Measurements from ENCODE around the gene USP43.

USP43 gene

DNA sequence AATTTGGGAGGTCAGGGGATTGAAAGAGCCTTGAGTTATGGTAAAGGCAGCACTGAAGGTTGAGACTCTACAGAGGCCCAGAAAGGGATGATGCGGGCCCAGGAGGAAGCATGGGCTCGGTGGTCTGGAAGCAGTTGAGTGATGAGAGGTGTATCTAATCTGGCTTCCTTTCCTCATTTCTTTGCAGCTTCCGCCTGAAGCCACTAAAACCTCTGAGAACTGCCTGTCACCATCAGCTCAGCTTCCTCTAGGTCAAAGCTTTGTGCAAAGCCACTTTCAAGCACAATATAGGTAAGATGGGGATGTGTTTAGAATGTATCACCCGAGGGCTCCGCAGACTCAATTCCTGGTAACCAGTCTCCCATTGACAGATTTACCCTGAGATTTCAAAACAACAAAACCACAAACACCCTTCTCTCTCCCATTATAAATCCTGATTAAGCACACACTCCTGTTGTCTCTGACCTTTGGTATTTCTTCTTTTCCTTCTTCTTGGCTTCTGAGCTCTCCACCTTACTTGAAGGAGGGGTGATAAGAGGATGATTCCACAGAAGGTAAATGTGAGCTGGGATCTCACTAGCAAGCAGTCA lies 21.2 kb downstream of the USP43 start:
- no peak for FAIRE-seq

- no peak for FAIRE-seq
Measured at GRCh38 chr17:9668517-9668916, 23.2 kb downstream of the USP43 start.

- FAIRE-seq: no peak
Measured at GRCh38 chr17:9669551-9670008, 24.3 kb downstream of the USP43 start.

DNA sequence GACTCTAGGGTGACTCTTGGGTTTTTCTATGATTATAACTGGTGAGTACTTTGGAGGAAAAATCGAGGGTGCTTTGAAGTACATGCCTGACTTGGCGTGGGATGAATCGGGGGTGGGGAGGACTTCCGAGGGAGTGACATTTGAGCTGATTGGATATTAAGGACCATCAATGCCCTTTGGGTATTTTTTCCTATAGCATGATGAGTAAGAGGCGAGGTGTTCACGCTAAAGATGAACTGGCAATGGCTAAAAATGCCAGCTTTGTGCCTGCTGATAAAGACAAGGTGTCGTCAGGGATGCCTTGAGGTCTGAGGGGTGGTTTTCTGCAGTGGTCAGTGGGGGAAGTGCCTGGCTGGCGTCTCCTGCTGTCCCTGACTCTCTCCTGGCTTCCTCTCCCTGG lies 25.3 kb downstream of the USP43 start:
- no peak for FAIRE-seq

GRCh38 chr17:9671559-9671958 lies 26.2 kb downstream of the USP43 start:
- FAIRE-seq: no peak

DNA sequence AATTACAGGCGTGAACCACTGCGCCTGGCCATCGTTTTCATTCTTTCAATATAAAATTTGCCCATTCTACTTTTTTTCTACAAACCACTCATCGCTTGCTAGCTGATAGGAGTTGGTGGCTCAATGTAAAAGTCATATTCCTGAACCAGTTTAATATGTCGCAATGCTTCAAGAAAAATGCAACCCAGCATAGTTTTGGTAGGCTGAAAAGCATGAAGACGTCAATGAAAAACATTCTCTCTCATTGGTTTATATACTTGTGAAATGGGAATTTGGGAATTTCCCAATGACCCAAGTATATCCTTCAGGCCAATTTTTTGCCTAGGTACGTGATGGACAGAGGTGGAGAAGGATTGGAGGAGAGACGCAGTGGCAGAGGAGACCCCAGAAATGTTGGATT lies 26.9 kb downstream of the USP43 start:
- FAIRE-seq: no peak

- FAIRE-seq: no peak
Measured at GRCh38 chr17:9672691-9673090, 27.4 kb downstream of the USP43 start.

DNA sequence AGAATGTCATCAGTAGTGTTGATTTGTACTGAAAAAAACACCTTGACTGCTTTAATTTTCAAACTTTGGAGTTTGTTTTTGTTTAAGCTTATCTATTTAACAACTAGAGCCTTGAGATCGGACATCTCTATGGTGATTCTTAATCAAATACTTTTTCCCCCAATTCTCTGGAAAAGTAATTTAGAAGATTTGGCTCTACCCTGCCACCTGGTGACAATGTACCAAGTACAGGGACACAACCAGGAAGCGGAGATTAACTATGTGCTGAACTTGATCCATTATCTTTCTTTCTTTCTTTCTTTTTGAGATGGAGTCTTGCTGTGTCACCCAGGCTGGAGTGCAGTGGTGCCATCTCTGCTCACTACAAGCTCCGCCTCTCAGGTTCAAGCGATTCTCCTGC lies 30.8 kb downstream of the USP43 start:
- FAIRE-seq: no peak

- FAIRE-seq: no peak
Measured at GRCh38 chr17:9676820-9677310, 31.5 kb downstream of the USP43 start.

DNA sequence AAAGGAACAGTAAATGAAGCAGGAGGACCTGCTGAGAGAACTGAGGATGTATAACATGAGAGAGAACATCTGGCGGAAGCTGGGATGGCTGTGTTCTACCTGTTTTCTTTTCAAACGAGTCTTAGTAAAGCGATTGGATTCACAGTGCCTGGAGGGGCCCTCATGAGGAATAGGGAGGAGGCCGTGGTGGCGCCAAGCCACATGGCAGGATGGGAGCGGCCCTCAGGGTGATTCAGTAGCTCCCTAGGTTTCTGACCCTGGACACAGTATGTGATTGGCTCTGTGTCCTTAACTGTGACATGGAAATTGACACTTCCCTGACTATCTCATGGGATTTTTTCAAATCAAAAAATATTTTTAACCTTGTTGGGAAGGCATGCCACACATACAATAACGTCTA lies 32.1 kb downstream of the USP43 start:
- no peak for FAIRE-seq

DNA sequence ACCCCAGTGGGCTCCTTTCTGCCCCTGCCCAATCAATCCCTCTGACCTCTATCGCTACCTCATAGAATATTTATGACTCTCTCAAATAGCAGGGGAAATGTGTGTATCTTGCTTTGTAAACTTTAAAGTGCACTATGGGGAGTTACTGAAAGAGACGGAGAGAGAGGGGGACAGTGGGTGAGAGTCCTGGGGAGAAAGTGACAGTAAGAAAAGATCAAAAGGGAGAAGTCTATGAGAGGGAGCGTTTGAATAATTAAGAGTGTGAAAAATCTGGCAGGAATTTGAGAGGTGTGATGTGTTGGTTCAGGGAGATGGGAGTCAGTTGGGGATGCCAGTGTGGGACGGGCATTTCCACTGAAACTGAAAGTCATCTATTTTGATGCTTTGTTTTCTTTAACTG lies 32.6 kb downstream of the USP43 start:
- no peak for FAIRE-seq

DNA sequence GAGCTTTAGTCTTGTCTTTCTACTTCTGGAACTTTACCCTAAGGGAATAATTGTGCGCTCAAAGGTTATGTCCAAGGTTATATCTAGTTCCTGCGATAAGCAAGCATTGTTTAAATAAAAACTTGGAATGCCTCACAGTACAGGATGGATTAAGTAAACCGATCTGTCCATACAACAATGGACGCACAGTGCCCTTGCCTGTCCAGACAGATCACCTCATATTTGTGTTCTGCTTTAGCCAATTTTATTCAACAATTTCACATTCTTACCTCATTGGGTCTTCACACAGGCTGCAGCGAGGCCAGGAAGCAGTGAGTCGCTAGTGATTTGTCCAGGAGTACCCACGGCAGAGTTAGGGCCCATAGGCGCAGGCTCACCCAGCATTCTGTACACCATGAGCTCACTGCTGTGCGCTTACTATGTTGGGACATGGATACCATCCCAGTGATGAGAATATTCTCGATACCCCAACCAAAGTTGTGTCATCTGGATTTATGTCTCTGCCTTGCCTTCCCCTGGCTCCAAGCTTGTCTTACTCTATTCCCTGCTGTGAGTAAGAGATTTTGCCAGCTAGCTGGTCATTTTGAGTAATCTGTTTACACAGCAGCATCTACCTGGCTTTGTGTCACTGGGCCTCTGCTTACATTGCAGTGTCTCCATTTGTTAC lies 39.8 kb downstream of the USP43 start:
- peak; percentile 69 for FAIRE-seq

GRCh38 chr17:9693755-9694154 lies 48.4 kb downstream of the USP43 start:
- no peak for FAIRE-seq

DNA sequence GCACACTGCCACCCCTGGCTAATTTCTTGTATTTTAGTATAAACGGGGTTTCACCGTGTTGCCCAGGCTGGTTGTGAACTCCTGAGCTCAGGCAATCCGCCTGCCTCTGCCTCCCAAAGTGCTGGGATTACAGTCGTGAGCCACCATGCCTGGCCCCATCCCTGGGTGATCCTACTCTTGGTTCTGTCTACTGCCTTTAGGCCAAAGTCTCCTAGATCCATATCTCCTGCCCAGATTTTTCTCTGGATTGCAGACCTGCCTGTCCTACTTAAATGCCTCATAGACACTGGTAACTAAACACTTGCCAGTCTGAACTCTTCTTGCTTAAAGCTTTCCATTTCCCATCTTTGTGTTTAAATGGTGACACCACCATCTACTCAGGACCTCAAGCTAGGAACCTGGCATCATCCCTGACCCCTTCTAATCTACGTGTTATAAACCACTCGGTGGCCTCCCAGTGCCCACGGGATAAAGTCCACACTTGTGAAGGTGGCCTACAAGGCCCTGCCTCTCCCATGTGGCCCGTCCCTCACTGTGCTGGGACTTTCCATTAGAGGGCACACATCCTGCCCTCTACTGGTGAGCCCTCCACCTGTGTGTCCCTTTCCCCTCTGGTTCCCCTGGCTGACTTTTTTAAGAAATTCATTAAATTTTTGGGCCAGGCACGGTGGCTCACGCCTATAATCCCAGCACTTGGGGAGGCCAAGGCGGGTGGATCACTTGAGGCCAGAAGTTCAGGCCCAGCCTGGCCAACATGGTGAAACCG lies 51.1 kb downstream of the USP43 start:
- FAIRE-seq: no peak

DNA sequence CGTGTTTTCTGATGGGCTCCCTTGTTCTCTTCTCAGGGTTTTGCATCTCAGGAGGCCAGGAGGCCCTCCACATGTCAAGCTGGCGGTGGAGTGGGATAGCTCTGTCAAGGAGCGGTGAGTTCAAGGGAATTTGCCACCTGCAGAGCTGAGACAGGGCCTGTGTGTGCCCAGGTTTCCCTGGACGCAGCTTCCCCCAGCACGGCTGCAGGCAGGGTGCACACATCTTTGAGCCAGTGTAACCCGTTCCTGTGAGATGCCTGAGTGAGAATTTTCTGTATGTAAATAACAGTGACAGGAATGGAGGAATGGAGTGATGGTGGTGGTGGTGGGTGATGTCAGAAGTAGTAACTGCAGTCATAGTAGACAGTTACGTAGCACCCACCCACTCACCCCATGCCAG lies 54.8 kb downstream of the USP43 start:
- FAIRE-seq: no peak

DNA sequence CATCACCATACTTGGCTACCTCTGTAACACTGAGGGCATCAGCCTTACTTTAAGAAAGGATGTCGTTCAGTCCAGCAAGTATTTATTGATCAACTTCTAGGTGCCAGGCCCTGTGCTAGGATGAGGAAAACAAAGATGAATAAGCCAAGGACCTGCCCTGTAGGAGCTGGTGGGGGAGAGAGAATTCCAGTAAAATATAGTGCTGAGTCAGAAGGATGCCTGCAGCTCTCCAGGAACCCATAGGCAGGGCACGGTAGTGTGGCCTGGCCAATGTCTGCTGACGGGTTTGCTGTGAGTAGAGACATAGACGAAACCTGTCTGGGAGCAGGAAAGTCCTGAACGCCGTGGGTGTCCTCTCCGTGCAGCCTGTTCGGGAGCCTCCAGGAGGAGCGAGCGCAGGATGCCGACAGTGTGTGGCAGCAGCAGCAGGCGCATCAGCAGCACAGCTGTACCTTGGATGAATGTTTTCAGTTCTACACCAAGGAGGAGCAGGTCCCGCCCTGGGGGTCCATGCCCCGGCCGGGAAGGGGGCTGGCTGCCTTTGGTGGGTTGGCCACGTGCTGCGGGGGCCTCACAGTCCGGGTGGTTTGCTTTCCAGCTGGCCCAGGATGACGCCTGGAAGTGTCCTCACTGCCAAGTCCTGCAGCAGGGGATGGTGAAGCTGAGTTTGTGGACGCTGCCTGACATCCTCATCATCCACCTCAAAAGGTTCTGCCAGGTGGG lies 55.6 kb downstream of the USP43 start:
- no peak for FAIRE-seq

- no peak for FAIRE-seq
Measured at GRCh38 chr17:9702482-9702881, 57.2 kb downstream of the USP43 start.

DNA sequence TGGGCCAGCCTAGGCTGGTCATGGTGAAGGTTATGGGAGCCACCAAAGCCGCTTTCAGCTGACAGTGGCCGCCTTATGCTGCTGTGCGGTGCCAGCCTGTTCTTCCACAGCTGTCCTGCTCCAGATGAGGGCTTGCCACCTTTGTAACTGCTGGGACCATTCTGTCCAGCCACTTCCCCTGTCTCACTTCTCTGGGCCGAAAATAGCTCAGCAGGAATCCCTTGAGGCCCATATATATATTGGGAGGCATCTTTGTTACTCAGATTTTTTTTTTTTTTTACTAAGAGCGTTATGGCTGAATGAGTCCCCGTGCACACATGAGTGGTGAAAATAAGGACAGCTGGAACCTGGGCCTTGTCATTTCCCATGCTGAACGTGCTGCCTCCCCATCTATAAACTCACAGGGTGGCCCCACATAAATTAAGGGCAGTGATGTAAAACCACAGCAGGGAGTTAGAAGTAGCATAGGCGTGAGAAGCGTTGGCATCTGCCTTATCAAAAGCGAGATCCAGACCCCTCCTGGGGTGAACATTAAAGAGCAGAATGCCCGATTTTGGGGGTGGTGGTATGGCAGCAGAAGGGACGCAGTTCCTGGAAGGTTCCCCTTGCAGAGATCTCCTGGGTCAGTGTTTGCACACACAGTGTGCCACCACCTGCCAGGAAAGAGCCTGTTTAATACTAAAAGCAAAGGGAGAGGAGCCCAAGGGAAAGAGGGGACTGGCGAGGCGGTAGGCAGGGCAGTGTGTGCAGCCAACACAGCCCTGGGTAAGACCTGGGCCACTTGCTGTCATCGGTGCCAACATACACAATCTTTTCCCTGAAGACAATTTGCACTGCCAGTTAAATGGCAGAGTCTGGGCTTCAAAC lies 57.8 kb downstream of the USP43 start:
- FAIRE-seq: no peak

DNA sequence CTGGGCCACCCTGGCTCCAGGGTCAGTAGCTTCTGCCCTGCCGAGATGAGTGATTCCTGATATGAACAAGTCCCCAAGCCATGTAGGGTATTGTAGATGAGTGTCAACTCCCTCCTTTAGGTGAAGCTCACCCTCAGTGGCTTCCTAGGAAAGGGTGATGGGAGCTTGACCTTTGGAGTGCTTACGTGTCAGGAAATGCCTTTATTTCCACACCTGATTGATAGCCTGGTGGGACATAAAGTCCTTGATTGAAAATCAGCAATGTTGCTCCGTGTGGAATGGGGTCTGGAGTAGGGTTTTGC lies 58.4 kb downstream of the USP43 start:
- no peak for FAIRE-seq

GRCh38 chr17:9705745-9706144 lies 60.4 kb downstream of the USP43 start:
- FAIRE-seq: no peak

DNA sequence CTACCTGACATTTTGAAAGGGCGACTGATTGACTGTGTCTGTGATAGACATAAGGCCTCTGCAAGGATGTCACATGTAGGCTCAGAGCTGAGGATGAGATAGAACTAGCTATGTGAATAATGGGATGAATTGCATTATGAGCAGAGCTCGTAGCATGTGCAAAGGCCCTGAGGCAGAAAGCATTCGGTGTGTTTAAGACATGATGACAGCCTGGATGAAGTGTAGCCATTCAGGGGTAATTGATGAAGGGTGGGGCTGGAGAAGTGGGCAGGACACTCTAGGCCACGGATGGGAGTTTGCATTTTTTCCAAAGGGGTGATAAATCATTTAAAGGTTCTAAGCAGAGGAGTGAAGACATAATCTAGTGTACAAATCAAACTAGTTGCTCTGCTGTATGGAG lies 62.6 kb downstream of the USP43 start:
- no peak for FAIRE-seq

DNA sequence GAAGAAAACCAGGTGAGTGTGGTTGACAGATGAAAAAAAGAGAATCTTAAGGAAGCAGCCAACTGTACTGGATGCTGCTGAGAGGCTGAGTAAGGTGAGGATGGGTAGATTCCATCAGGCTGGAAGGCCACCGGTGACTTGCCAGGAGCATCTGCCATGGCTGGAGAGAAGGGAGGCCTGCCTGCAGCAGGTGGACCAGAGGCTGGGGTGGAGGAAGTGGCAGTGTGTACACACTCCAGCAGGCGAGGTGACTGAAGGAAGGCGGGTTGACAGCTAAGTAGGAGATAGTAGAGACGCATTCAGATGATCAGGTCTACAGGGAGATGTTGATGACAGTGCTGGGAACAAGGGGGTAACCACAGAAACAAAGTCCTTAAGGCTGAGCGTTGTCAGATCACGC lies 69.5 kb downstream of the USP43 start:
- no peak for FAIRE-seq
